K562 (cell line): ENCODE data around the gene PRKCQ.

ENCODE experiments used
- MYC ChIP-seq, 2 experiments: fragments of 250-450 bp in 1 of 2; sonication (Bioruptor Pico) in 1 of 2; IDR thresholded peaks; 2 replicates each; pipeline versions ENCODE4 v1.5.1 to v1.6.1; 2012 to 2021; ENCODE audit warnings: low read depth in 2 of 2, borderline replicate concordance in 1 of 2, improper control_type of control experiment in 1 of 2, low read length in 1 of 2, mild to moderate bottlenecking in 1 of 2, moderate library complexity in 1 of 2
- POLR2G ChIP-seq: fragments of 200-400 bp; formaldehyde crosslinking; IDR thresholded peaks from 2 replicates; pipeline ENCODE4 v1.6.1; 2017; ENCODE audit warnings: low read depth, mild to moderate bottlenecking, antibody characterized with exemption, low read length, moderate library complexity
- SP1 ChIP-seq: sonication (generic); formaldehyde crosslinking; IDR thresholded peaks from 2 replicates; pipeline ENCODE4 v1.8.1; 2022; ENCODE audit warnings: mild to moderate bottlenecking, missing genetic modification reagents
- SRF ChIP-seq, 2 experiments: fragments of 250-450, 450-650 bp in 1 of 2; sonication (Bioruptor Pico) in 1 of 2; sonication (generic) in 1 of 2; formaldehyde crosslinking; IDR thresholded peaks; 2 replicates each; pipeline versions ENCODE4 v1.5.0 to v1.5.1; 2020 to 2022; ENCODE audit warnings: mild to moderate bottlenecking in 1 of 2, missing genetic modification reagents in 1 of 2
- TF ChIP-seq, protein P1 (sequence below): sonication (generic); formaldehyde crosslinking; IDR thresholded peaks from 2 replicates; pipeline ENCODE4 v1.8.1; 2023; ENCODE audit warnings: mild to moderate bottlenecking, missing genetic modification reagents, moderate library complexity
- TF ChIP-seq, protein P2 (sequence below), 3 experiments: IDR thresholded peaks in 2 of 3; conservative IDR thresholded peaks in 1 of 3; 2 replicates each; pipeline ENCODE4 v1.5.1; 2011 to 2012; ENCODE audit warnings: low read length in 3 of 3, mild to moderate bottlenecking in 3 of 3, control low read depth in 2 of 3, improper control_type of control experiment in 1 of 3, inconsistent platforms in 1 of 3, low read depth in 1 of 3, mixed read lengths in 1 of 3, moderate library complexity in 1 of 3; ENCODE audit not compliant: insufficient read depth in 2 of 3
- TF ChIP-seq, protein P3 (sequence below): sonication (generic); IDR thresholded peaks from 2 replicates; pipeline ENCODE4 v1.6.1; 2016

DNA sequence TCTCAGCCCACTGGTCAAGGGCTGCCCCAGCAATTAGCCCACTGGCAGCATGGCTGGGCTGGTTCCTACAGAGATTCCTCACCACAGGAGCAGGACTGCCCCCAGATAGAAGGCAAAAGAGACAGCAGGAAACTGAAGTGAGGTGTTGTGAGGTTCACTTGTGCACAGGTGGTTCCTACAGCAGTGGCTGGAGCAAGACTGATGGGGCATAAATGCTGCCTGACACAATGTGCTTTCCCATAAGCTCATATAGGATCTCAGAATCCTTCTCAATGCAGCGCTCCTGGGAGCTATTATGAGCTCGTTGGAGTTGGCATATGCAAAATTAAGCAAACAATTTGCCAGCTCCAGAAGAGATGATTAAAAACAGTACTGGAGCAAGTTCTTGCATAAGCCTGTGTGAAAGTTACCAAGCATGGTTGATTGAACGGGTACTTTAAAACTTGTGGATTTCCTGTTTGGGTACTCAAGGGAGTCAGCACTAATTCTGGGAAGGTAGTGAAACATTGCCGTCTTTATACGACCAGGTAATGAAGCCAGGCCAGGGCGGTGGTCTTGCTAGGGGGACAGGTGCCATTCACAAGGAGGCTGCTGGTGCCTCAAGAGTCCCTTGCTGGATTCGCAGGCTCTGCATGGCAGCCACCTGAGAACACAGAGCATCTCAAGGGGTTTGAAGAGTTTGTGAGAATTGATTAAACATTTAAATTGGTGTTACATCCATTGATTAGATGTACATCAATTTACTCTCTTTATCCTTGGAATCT is 20.3 kb upstream of the PRKCQ start:
- TF ChIP-seq SP1 (CRISPR knock-in tag) (no peak), MYC (IDR thresholded peaks at IDR 0.05; ENCODE audit: low read depth, low read length) (no peak), MYC (CRISPR knock-in tag; IDR thresholded peaks at IDR 0.05; ENCODE audit: borderline replicate concordance, low read depth) (no peak), SRF (CRISPR knock-in tag; IDR thresholded peaks at IDR 0.05) (no peak), POLR2G (no peak)
- TF ChIP-seq, protein P1, sequence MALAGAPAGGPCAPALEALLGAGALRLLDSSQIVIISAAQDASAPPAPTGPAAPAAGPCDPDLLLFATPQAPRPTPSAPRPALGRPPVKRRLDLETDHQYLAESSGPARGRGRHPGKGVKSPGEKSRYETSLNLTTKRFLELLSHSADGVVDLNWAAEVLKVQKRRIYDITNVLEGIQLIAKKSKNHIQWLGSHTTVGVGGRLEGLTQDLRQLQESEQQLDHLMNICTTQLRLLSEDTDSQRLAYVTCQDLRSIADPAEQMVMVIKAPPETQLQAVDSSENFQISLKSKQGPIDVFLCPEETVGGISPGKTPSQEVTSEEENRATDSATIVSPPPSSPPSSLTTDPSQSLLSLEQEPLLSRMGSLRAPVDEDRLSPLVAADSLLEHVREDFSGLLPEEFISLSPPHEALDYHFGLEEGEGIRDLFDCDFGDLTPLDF = no peak
- TF ChIP-seq, protein P2, sequence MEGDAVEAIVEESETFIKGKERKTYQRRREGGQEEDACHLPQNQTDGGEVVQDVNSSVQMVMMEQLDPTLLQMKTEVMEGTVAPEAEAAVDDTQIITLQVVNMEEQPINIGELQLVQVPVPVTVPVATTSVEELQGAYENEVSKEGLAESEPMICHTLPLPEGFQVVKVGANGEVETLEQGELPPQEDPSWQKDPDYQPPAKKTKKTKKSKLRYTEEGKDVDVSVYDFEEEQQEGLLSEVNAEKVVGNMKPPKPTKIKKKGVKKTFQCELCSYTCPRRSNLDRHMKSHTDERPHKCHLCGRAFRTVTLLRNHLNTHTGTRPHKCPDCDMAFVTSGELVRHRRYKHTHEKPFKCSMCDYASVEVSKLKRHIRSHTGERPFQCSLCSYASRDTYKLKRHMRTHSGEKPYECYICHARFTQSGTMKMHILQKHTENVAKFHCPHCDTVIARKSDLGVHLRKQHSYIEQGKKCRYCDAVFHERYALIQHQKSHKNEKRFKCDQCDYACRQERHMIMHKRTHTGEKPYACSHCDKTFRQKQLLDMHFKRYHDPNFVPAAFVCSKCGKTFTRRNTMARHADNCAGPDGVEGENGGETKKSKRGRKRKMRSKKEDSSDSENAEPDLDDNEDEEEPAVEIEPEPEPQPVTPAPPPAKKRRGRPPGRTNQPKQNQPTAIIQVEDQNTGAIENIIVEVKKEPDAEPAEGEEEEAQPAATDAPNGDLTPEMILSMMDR (IDR thresholded peaks at IDR 0.05 in 2 of 3, conservative IDR thresholded peaks at IDR 0.05 in 1 of 3; ENCODE audit: insufficient read depth in 2 of 3, low read depth in 1 of 3, low read length in 3 of 3) = no peak
- TF ChIP-seq, protein P3, sequence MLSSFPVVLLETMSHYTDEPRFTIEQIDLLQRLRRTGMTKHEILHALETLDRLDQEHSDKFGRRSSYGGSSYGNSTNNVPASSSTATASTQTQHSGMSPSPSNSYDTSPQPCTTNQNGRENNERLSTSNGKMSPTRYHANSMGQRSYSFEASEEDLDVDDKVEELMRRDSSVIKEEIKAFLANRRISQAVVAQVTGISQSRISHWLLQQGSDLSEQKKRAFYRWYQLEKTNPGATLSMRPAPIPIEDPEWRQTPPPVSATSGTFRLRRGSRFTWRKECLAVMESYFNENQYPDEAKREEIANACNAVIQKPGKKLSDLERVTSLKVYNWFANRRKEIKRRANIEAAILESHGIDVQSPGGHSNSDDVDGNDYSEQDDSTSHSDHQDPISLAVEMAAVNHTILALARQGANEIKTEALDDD = no peak
